GM18502 (cell line): ENCODE results near the gene FAM174C.

Source experiments
- ATAC-seq: cut with Tn5 transposase; IDR thresholded peaks from one replicate; pipeline ENCODE4 v1.9.1; 2021; ENCODE audit warnings: mild to moderate bottlenecking; ENCODE audit not compliant: unreplicated experiment, poor library complexity

Gene FAM174C

GRCh38 chr19:1270854-1271527 is 4.3 kb upstream of the FAM174C start:
- no peak for ATAC-seq

- no peak for ATAC-seq
Measured at GRCh38 chr19:1271528-1272422, 3.6 kb upstream of the FAM174C start.

GRCh38 chr19:1272423-1273262 is 2.7 kb upstream of the FAM174C start:
- no peak for ATAC-seq

GRCh38 chr19:1273263-1274041 is 1.9 kb upstream of the FAM174C start:
- ATAC-seq: no peak

GRCh38 chr19:1274081-1274851 is 1.1 kb upstream of the FAM174C start:
- ATAC-seq: no peak

- no peak for ATAC-seq
Measured at GRCh38 chr19:1274852-1275259, 474 bp upstream of the FAM174C start.

- no peak for ATAC-seq
Measured at GRCh38 chr19:1275976-1276627, 772 bp downstream of the FAM174C start.

- no peak for ATAC-seq
Measured at GRCh38 chr19:1276628-1277022, 1.3 kb downstream of the FAM174C start.

GRCh38 chr19:1277061-1277460 is 1.7 kb downstream of the FAM174C start:
- ATAC-seq: no peak

GRCh38 chr19:1278074-1278473 is 2.7 kb downstream of the FAM174C start:
- no peak for ATAC-seq

GRCh38 chr19:1278713-1279660 is 3.7 kb downstream of the FAM174C start:
- no peak for ATAC-seq

- no peak for ATAC-seq
Measured at GRCh38 chr19:1279782-1280341, 4.5 kb downstream of the FAM174C start.

GRCh38 chr19:1280636-1281568 is 5.6 kb downstream of the FAM174C start:
- ATAC-seq: no peak

- no peak for ATAC-seq
Measured at GRCh38 chr19:1281569-1282287, 6.4 kb downstream of the FAM174C start.

- ATAC-seq: no peak
Measured at GRCh38 chr19:1282588-1283206, 7.4 kb downstream of the FAM174C start.
